ENCODE measurements around the gene EPX. TPM values are rescaled to one million over a fixed set of nuclear protein-coding genes. Genes with fewer than 3 reads are reported as not detected.

The EPX gene
- total RNA-seq, 2 experiments from 2014 or later: not detected

DNA sequence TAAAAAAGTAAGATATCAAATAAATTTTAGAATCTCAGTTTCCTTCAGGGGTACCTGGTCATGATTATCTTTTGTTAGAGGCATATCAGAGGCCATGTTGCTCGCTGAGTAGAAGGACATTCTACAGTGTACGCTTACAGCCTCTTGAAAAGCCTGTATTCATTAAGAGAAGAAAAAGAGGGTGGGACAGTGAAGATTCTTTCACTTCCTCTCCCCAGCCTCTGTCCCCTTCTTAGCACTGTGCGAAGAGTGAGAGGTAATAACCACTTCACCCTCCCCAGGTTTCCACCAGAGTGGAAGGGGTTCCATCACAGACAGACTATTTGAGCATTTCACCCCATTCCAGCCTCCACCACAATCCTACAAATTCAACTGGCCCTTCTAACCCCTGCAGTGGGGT, 41.0 kb downstream of the EPX start:
- H3K36me3 Mint-ChIP-seq (ENCODE audit: low read depth): no peaks in the 10 kb centered on the region
- intact Hi-C loops (cut with micrococcal nuclease): no loop called here
- TF ChIP-seq, protein P1, sequence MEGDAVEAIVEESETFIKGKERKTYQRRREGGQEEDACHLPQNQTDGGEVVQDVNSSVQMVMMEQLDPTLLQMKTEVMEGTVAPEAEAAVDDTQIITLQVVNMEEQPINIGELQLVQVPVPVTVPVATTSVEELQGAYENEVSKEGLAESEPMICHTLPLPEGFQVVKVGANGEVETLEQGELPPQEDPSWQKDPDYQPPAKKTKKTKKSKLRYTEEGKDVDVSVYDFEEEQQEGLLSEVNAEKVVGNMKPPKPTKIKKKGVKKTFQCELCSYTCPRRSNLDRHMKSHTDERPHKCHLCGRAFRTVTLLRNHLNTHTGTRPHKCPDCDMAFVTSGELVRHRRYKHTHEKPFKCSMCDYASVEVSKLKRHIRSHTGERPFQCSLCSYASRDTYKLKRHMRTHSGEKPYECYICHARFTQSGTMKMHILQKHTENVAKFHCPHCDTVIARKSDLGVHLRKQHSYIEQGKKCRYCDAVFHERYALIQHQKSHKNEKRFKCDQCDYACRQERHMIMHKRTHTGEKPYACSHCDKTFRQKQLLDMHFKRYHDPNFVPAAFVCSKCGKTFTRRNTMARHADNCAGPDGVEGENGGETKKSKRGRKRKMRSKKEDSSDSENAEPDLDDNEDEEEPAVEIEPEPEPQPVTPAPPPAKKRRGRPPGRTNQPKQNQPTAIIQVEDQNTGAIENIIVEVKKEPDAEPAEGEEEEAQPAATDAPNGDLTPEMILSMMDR (IDR thresholded peaks at IDR 0.05): no peak

DNA sequence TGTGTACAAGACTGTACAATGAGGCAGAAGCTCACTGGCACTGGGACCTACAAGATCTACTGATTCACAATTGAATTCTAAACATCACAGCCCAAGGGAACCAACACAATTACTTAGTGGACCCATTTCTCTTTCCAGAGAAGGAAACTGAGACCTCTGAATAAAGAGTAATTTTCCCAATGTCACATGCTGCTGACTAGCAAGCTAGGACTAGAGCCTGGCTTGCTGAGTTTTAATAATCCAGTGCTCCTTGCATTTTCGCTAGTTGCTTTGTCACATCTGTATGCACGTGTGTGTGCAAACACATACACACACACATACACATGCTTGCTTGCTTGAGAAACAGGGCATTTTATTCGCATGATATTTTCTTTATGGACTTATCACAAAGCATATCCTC, 42.0 kb downstream of the EPX start:
- ATAC-seq (no peak), DNase-seq (no peak)
- peaks cover 7% of the 10 kb centered on the region for H3K4me1 Mint-ChIP-seq (ENCODE audit: low read depth)
- no peaks in the 10 kb centered on the region for H3K9me3 Mint-ChIP-seq
- TF ChIP-seq, protein P1 (IDR thresholded peaks at IDR 0.05): no peak
- CTCF ChIA-PET: no interaction called here
- peaks cover 27% of the 10 kb centered on the region for H3K27me3 Mint-ChIP-seq
- intact Hi-C loops (cut with micrococcal nuclease): no loop called here
- no peaks in the 10 kb centered on the region for H3K36me3 Mint-ChIP-seq (ENCODE audit: low read depth)
- POLR2A ChIA-PET: no interaction called here
- H3K27ac Mint-ChIP-seq: no peak overlapping the region
- H3K4me3 Mint-ChIP-seq: no peak overlapping the region

More for the DNA sequence above, 41.0 kb downstream of the EPX start:
- Mint-ChIP-seq H3K9me3 (no peaks in the 10 kb centered on the region), H3K4me3 (no peak overlapping the region), H3K4me1 (ENCODE audit: low read depth) (peaks cover 7% of the 10 kb centered on the region), H3K27me3 (peaks cover 24% of the 10 kb centered on the region), H3K27ac (no peak overlapping the region)
- ChIA-PET POLR2A (no interaction called here), CTCF (no interaction called here)
- ATAC-seq (no peak), DNase-seq (no peak)

DNA sequence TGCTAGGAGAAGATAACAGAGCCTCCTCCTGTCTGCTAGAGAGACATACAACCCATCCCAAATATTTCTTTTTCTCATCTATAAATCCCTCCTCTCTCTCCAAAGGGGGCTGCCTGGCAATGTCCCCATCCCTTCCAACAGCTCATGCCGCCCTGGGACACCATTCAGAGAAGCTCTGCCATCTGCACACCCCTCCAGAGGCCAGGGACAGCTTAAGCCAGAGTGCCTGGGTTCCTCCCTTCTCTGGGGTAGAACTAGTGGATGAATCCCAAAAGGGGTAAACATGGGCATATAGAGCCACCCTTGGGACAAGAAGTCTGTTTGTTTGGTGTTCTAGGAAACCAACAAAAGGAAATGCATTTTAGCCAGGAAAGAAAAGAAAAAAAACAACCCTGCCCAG, 43.3 kb downstream of the EPX start:
- POLR2A ChIA-PET: interaction anchor here (1.1 to 1.6 kb wide), 3 partner anchors 11 to 66 kb away, joined by 3 to 5 read pairs (median 3); no protein-coding TSS in a partner anchor
- CTCF ChIA-PET: interaction anchor here (0.9 to 3.8 kb wide), 9 partner anchors 10 to 403 kb away, joined by 3 to 26 read pairs (median 4); no protein-coding TSS in a partner anchor
- Mint-ChIP-seq H3K27me3 (peaks cover 36% of the 10 kb centered on the region), H3K36me3 (ENCODE audit: low read depth) (no peaks in the 10 kb centered on the region), H3K9me3 (no peaks in the 10 kb centered on the region), H3K27ac (no peak overlapping the region), H3K4me3 (no peak overlapping the region), H3K4me1 (ENCODE audit: low read depth) (peaks cover 7% of the 10 kb centered on the region)
- no peak for ATAC-seq
- TF ChIP-seq, protein P1 (IDR thresholded peaks at IDR 0.05): no peak
- intact Hi-C loops (cut with micrococcal nuclease): no loop called here
- no peak for DNase-seq

DNA sequence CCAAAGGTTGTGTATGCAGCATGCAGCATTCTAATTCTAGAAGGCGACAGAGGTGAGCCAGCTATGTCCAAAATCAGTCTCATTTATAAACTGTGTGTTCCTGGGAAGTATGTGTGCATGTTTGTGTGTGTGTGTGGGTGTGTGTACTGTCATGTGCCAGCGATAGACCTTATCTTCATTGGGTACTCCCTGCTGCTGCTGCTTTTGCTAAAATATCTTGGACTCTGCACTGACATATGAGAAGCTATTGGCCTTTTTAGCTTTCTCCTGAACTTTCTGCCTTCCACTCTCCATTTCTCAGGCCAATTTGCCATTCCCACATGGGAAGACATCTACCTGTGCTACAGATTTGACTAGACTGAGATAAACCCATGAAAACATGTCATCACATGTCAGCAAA, 43.9 kb downstream of the EPX start:
- no peaks in the 10 kb centered on the region for H3K9me3 Mint-ChIP-seq
- CTCF ChIA-PET: interaction anchor here (0.9 to 3.8 kb wide), 9 partner anchors 10 to 403 kb away, joined by 3 to 26 read pairs (median 4); no protein-coding TSS in a partner anchor
- peaks cover 7% of the 10 kb centered on the region for H3K4me1 Mint-ChIP-seq (ENCODE audit: low read depth)
- POLR2A ChIA-PET: interaction anchor here (1.1 to 1.6 kb wide), 3 partner anchors 12 to 66 kb away, joined by 3 to 5 read pairs (median 3); no protein-coding TSS in a partner anchor
- no peak for ATAC-seq
- no peak for DNase-seq
- H3K36me3 Mint-ChIP-seq (ENCODE audit: low read depth): no peaks in the 10 kb centered on the region
- no peak overlapping the region for H3K4me3 Mint-ChIP-seq
- H3K27ac Mint-ChIP-seq: no peak overlapping the region
- intact Hi-C loops (cut with micrococcal nuclease): no loop called here
- peaks cover 34% of the 10 kb centered on the region for H3K27me3 Mint-ChIP-seq
- TF ChIP-seq, protein P1 (IDR thresholded peaks at IDR 0.05): no peak

DNA sequence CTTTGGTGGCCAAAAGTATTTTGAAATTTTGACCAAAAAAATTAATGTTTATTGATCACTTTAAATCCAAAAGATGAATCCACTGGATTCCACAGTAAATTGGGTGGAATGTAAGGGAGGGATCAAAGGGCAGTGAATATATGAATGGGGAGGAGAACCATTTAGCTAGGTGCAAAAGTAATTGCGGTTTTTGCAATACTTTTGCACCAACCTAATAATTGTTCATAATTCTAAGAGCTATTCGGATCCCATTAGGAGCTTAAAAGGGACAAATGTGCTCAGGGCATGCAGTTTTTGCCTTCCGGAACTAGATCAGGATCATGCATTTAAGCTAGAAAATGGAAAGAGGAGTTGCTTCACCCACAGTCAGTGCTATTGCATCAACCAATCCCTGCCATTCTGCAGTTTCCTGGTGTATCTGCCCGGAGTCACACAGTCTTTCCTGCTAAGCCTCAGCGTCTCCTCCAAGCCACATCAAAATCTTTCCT, 45.7 kb downstream of the EPX start, which contains the start of gene LPO:
Gene LPO (plus strand): TSS at position 438 of the 488 bp plus-strand sequence. CDS start 4,396 bp downstream, outside the sequence.
- H3K4me3 Mint-ChIP-seq: no peak within 1 kb of the TSS
- no peak for DNase-seq
- peaks cover 3% of the 10 kb centered on the region for H3K4me1 Mint-ChIP-seq (ENCODE audit: low read depth)
- intact Hi-C loops (cut with micrococcal nuclease): no loop called here
- no peak for ATAC-seq
- TF ChIP-seq, protein P1 (IDR thresholded peaks at IDR 0.05): no peak
- peaks cover 40% of the 10 kb centered on the region for H3K27me3 Mint-ChIP-seq
- CTCF ChIA-PET: interaction anchor here (0.9 to 3.8 kb wide), 5 partner anchors 9 to 126 kb away, joined by 3 to 26 read pairs (median 3); no protein-coding TSS in a partner anchor
- no peaks in the 10 kb centered on the region for H3K36me3 Mint-ChIP-seq (ENCODE audit: low read depth)
- H3K27ac Mint-ChIP-seq: no peak within 1 kb of the TSS
- POLR2A ChIA-PET: interaction anchor here (1.2 to 1.4 kb wide), 2 partner anchors 79 to 90 kb away, joined by 3 to 4 read pairs; no protein-coding TSS in a partner anchor
- H3K9me3 Mint-ChIP-seq: no peaks in the 10 kb centered on the region
